ENCODE results near the gene SMCO4.

SMCO4 gene

GRCh38 chr11:93504110-93505095, 38.8 kb downstream of the SMCO4 start:
- DNase-seq (ENCODE audit: low read depth) = no peak

GRCh38 chr11:93501856-93502255, 41.3 kb downstream of the SMCO4 start:
- no peak for DNase-seq (ENCODE audit: low read depth)

GRCh38 chr11:93500759-93501158, 42.4 kb downstream of the SMCO4 start:
- no peak for DNase-seq (ENCODE audit: low read depth)

- no peak for DNase-seq (ENCODE audit: low read depth)
Observed at GRCh38 chr11:93498641-93499040, 44.5 kb downstream of the SMCO4 start.

GRCh38 chr11:93498161-93498560, 45.0 kb downstream of the SMCO4 start:
- no peak for DNase-seq (ENCODE audit: low read depth)

- DNase-seq (ENCODE audit: low read depth) = no peak
Observed at GRCh38 chr11:93497596-93497995, 45.6 kb downstream of the SMCO4 start.

GRCh38 chr11:93494357-93494756, 48.8 kb downstream of the SMCO4 start:
- DNase-seq (ENCODE audit: low read depth) = no peak

GRCh38 chr11:93493252-93493897, 49.8 kb downstream of the SMCO4 start:
- DNase-seq (ENCODE audit: low read depth) = no peak

- no peak for DNase-seq (ENCODE audit: low read depth)
Observed at GRCh38 chr11:93492464-93493251, 50.5 kb downstream of the SMCO4 start.

- no peak for DNase-seq (ENCODE audit: low read depth)
Observed at GRCh38 chr11:93491973-93492372, 51.2 kb downstream of the SMCO4 start.

- DNase-seq (ENCODE audit: low read depth) = no peak
Observed at GRCh38 chr11:93490996-93491618, 52.1 kb downstream of the SMCO4 start.

GRCh38 chr11:93489841-93490240, 53.4 kb downstream of the SMCO4 start:
- no peak for DNase-seq (ENCODE audit: low read depth)

- no peak for DNase-seq (ENCODE audit: low read depth)
Observed at GRCh38 chr11:93487032-93487483, 56.1 kb downstream of the SMCO4 start.

- DNase-seq (ENCODE audit: low read depth) = no peak
Observed at GRCh38 chr11:93485983-93486382, 57.2 kb downstream of the SMCO4 start.

GRCh38 chr11:93484716-93485115, 58.5 kb downstream of the SMCO4 start:
- no peak for DNase-seq (ENCODE audit: low read depth)

GRCh38 chr11:93482556-93482955, 60.6 kb downstream of the SMCO4 start:
- no peak for DNase-seq (ENCODE audit: low read depth)

- no peak for DNase-seq (ENCODE audit: low read depth)
Observed at GRCh38 chr11:93481696-93482095, 61.5 kb downstream of the SMCO4 start.

GRCh38 chr11:93481279-93481678, 61.9 kb downstream of the SMCO4 start:
- no peak for DNase-seq (ENCODE audit: low read depth)

GRCh38 chr11:93480756-93481155, 62.4 kb downstream of the SMCO4 start:
- DNase-seq (ENCODE audit: low read depth) = no peak

GRCh38 chr11:93480256-93480655, 62.9 kb downstream of the SMCO4 start:
- DNase-seq (ENCODE audit: low read depth) = no peak

GRCh38 chr11:93478841-93479240, 64.3 kb downstream of the SMCO4 start:
- no peak for DNase-seq (ENCODE audit: low read depth)

- DNase-seq (ENCODE audit: low read depth) = no peak
Observed at GRCh38 chr11:93477684-93478234, 65.4 kb downstream of the SMCO4 start.
